ENCODE data around the gene ADTRP. TPM values are rescaled to one million over a fixed set of nuclear protein-coding genes. Genes with fewer than 3 reads are reported as not detected.

The ADTRP gene
- total RNA-seq, 1 experiment from 2014 or later: 5.2 TPM

DNA sequence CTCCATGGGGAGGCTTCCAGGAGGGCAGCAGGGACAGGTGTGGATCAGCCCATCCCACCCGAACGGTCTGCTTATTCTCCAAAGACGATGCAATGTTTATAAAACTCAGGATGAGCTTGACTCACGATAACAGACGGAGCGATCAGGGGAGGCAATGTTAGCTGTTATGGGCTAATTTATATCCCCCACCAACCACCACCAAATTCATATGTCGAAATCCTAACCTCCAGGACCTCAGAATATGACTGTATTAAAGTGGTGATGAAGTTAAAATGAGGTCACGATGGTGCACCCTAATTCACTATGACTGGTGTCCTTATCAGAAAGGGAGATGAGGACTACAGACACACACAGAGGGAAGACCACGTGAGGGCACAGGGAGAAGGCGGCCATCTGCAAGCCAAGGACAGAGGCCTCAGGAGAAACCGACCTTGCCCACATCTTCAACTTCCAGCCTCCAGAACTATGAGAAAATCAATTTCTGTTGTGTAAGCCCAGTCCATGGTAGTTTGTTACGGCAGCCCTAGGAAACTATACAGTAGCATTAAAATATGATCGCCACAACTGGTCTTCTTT is 7.0 kb downstream of the ADTRP start:
- DNase-seq: no peak
- Histone ChIP-seq H3K36me3 (ENCODE audit: control insufficient read depth, insufficient read depth, low read length) (no peaks in the 10 kb centered on the region), H3K4me1 (peaks cover 15% of the 10 kb centered on the region), H3K9me3 (no peaks in the 10 kb centered on the region), H3K27me3 (replicated peaks; ENCODE audit: control insufficient read depth, insufficient read depth, low read length) (no peaks in the 10 kb centered on the region), H3K4me3 (ENCODE audit: low read depth, low read length) (no peak overlapping the region)
- Mint-ChIP-seq H3K27me3 (ENCODE audit: insufficient read depth, unreplicated experiment) (no peaks in the 10 kb centered on the region), H3K9me3 (ENCODE audit: unreplicated experiment) (peaks cover 6% of the 10 kb centered on the region), H3K36me3 (ENCODE audit: insufficient read depth, unreplicated experiment) (no peaks in the 10 kb centered on the region), H3K4me3 (ENCODE audit: unreplicated experiment) (no peak overlapping the region), H3K27ac (ENCODE audit: unreplicated experiment) (peak overlapping the region; percentile 36), H3K4me1 (ENCODE audit: low read depth, unreplicated experiment) (peaks cover 14% of the 10 kb centered on the region)
- intact Hi-C loops (cut with micrococcal nuclease; ENCODE audit: unreplicated experiment): no loop called here
- ChIA-PET POLR2A (no interaction called here), CTCF (no interaction called here)
- no TSS peak for BruUV-seq (replicated peaks)
- TF ChIP-seq, protein P1, sequence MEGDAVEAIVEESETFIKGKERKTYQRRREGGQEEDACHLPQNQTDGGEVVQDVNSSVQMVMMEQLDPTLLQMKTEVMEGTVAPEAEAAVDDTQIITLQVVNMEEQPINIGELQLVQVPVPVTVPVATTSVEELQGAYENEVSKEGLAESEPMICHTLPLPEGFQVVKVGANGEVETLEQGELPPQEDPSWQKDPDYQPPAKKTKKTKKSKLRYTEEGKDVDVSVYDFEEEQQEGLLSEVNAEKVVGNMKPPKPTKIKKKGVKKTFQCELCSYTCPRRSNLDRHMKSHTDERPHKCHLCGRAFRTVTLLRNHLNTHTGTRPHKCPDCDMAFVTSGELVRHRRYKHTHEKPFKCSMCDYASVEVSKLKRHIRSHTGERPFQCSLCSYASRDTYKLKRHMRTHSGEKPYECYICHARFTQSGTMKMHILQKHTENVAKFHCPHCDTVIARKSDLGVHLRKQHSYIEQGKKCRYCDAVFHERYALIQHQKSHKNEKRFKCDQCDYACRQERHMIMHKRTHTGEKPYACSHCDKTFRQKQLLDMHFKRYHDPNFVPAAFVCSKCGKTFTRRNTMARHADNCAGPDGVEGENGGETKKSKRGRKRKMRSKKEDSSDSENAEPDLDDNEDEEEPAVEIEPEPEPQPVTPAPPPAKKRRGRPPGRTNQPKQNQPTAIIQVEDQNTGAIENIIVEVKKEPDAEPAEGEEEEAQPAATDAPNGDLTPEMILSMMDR (IDR thresholded peaks at IDR 0.05; ENCODE audit: insufficient read depth in 1 of 2, low read depth in 1 of 2, low read length in 1 of 2, severe bottlenecking in 1 of 2, unreplicated experiment in 1 of 2): no peak

DNA sequence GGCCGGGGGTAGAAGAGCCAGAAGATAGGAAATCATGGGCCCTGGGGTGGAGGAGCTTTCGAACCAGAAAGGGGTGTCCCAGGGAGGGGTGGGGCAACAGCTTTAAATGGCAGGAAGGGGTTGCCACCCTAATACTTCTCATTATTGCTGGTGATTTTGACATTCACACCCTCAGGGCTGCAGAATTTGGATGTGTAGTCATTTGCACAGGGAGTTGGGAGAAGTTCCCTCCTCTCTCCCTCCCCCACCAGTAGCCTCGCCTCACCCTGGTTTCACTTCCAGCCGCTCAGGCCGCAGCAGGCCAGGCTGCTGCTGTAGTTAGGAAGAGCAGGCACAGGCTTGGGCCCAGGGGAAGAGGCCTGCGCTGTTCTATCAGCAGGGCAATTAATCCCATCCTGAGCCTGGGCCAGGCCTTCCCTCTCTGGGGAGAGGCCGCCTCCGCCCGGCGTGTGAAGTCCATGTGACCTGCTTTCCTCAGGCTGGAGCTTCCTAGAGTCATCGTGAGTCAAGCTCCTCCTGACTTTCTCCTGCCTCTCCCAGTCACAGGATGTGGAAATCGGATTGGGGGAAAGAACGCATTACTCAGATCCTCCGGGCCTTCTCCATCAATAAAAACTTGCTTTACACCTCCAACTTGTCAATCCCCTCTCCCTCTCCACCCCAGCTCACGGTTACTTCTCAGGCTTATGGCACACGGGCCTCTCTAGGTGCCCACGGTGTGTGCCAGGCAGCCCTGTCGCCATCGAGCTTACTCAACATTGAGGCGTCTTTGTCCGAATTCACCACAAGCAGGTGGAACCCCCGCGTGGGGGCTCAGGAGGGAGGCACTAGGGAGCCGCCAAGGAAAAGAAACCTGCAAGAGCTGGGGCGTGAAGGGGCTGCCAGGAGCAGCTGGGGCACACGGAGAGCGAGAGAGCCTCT is 7.8 kb downstream of the ADTRP start:
- CTCF ChIA-PET: no interaction called here
- Histone ChIP-seq H3K36me3 (ENCODE audit: control insufficient read depth, insufficient read depth, low read length) (no peaks in the 10 kb centered on the region), H3K4me3 (ENCODE audit: low read depth, low read length) (no peak overlapping the region)

DNA sequence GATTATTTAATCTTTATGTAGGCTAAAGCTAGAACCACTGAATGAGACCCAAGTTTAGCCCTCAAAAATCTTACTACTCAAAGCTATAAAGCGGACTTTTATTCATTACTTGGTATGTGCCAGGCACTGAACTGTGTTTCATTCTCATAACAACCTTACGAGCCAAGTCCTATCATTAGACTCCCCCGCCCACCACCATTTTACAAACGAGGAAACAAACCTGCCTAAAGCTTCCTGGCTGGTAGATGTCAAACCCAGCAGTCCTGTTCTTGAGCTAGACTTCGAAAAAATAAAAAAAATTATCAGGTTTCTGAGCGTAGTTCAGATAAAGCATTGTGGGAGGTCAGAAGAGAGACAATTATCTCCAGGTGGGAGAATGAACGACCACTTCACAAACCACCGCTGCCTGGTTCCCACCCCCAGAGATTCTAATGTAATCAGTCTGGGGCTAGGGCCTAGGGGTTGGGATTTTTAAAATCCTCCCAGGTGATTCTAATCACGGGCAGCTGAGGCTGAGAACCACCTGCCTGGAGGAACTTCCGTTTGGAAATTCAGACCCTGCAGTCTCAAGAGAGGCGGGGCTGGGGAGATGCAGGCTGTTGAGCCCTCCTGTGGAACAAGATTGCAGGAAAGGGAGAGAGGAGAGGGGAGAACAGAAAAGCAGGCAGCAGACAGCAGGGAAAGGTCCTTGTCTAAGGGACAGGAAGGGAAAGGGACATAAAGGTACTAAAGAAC is 8.6 kb downstream of the ADTRP start:
- no peak for DNase-seq
- intact Hi-C loops (cut with micrococcal nuclease; ENCODE audit: unreplicated experiment): no loop called here

More for the DNA sequence above, 7.8 kb downstream of the ADTRP start:
- BruUV-seq (replicated peaks): no TSS peak
- TF ChIP-seq, protein P1 (IDR thresholded peaks at IDR 0.05; ENCODE audit: insufficient read depth in 1 of 2, low read depth in 1 of 2, low read length in 1 of 2, severe bottlenecking in 1 of 2, unreplicated experiment in 1 of 2): no peak
- no peaks in the 10 kb centered on the region for H3K27me3 Mint-ChIP-seq (ENCODE audit: insufficient read depth, unreplicated experiment)
- Histone ChIP-seq H3K4me1 (peaks cover 22% of the 10 kb centered on the region), H3K27me3 (replicated peaks; ENCODE audit: control insufficient read depth, insufficient read depth, low read length) (no peaks in the 10 kb centered on the region), H3K9me3 (no peaks in the 10 kb centered on the region)
- intact Hi-C loops (cut with micrococcal nuclease; ENCODE audit: unreplicated experiment): no loop called here
- no peak overlapping the region for H3K4me3 Mint-ChIP-seq (ENCODE audit: unreplicated experiment)
- H3K27ac Mint-ChIP-seq (ENCODE audit: unreplicated experiment): peak overlapping the region; percentile 36
- H3K9me3 Mint-ChIP-seq (ENCODE audit: unreplicated experiment): peaks cover 6% of the 10 kb centered on the region
- POLR2A ChIA-PET: no interaction called here
- H3K36me3 Mint-ChIP-seq (ENCODE audit: insufficient read depth, unreplicated experiment): no peaks in the 10 kb centered on the region
- DNase-seq: no peak
- peaks cover 8% of the 10 kb centered on the region for H3K4me1 Mint-ChIP-seq (ENCODE audit: low read depth, unreplicated experiment)

More for the DNA sequence above, 8.6 kb downstream of the ADTRP start:
- Histone ChIP-seq H3K36me3 (ENCODE audit: control insufficient read depth, insufficient read depth, low read length) (no peaks in the 10 kb centered on the region), H3K4me1 (peaks cover 22% of the 10 kb centered on the region), H3K9me3 (no peaks in the 10 kb centered on the region), H3K27me3 (replicated peaks; ENCODE audit: control insufficient read depth, insufficient read depth, low read length) (no peaks in the 10 kb centered on the region), H3K4me3 (ENCODE audit: low read depth, low read length) (no peak overlapping the region)
- BruUV-seq (replicated peaks): no TSS peak
- ChIA-PET POLR2A (interaction anchor here (0.7 kb wide), 1 partner anchor 122 kb away, joined by 5 read pairs; no protein-coding TSS in a partner anchor), CTCF (no interaction called here)
- H3K36me3 Mint-ChIP-seq (ENCODE audit: insufficient read depth, unreplicated experiment): no peaks in the 10 kb centered on the region
- H3K4me1 Mint-ChIP-seq (ENCODE audit: low read depth, unreplicated experiment): peaks cover 8% of the 10 kb centered on the region
- no peak overlapping the region for H3K27ac Mint-ChIP-seq (ENCODE audit: unreplicated experiment)
- no peak overlapping the region for H3K4me3 Mint-ChIP-seq (ENCODE audit: unreplicated experiment)
- H3K27me3 Mint-ChIP-seq (ENCODE audit: insufficient read depth, unreplicated experiment): no peaks in the 10 kb centered on the region
- H3K9me3 Mint-ChIP-seq (ENCODE audit: unreplicated experiment): peaks cover 6% of the 10 kb centered on the region
- TF ChIP-seq, protein P1 (IDR thresholded peaks at IDR 0.05; ENCODE audit: insufficient read depth in 1 of 2, low read depth in 1 of 2, low read length in 1 of 2, severe bottlenecking in 1 of 2, unreplicated experiment in 1 of 2): no peak

Measured in Caco-2 (cell line).